Liver (tissue), 9 donors: ENCODE data around the gene ENOX1. TPM values are rescaled to one million over a fixed set of nuclear protein-coding genes. Genes with fewer than 3 reads are reported as not detected.

Source experiments
- DNase-seq: peaks from one replicate; pipeline ENCODE4 v3.0.0-alpha.2; 2017; ENCODE audit warnings: low spot score
- H3K27ac ChIP-seq, 2 donors: one replicate each; pipeline ENCODE4 v1.7.0; 2013; ENCODE audit warnings: inconsistent platforms in 2 of 2, low read length in 2 of 2, control low read depth in 1 of 2, low read depth in 1 of 2, mild to moderate bottlenecking in 1 of 2
- H3K27me3 ChIP-seq, 4 donors: one replicate each; pipeline versions ENCODE4 v1.6.1 to v1.7.0; 2013; ENCODE audit warnings: low read length in 3 of 4, inconsistent platforms in 1 of 4, mild to moderate bottlenecking in 1 of 4, moderate library complexity in 1 of 4; ENCODE audit not compliant: control insufficient read depth in 4 of 4, insufficient read depth in 4 of 4
- H3K36me3 ChIP-seq, 4 donors: one replicate each; pipeline versions ENCODE4 v1.6.1 to v1.7.0; 2013; ENCODE audit warnings: low read length in 3 of 4, mild to moderate bottlenecking in 3 of 4, low read depth in 1 of 4, moderate library complexity in 1 of 4; ENCODE audit not compliant: control insufficient read depth in 4 of 4, insufficient read depth in 3 of 4
- H3K4me1 ChIP-seq, 4 donors: one replicate each; pipeline versions ENCODE4 v1.6.1 to v1.7.0; 2013; ENCODE audit warnings: low read length in 3 of 4, mild to moderate bottlenecking in 3 of 4, moderate library complexity in 1 of 4; ENCODE audit not compliant: control insufficient read depth in 4 of 4, insufficient read depth in 4 of 4
- H3K4me3 ChIP-seq, 3 donors: one replicate each; pipeline versions ENCODE4 v1.6.1 to v1.7.0; 2013; ENCODE audit warnings: low read length in 3 of 3, control low read depth in 1 of 3, low read depth in 1 of 3, mild to moderate bottlenecking in 1 of 3
- H3K9ac ChIP-seq, 2 donors: one replicate each; pipeline ENCODE4 v1.7.0; 2013; ENCODE audit warnings: low read length in 2 of 2, mild to moderate bottlenecking in 2 of 2, moderate library complexity in 2 of 2, control low read depth in 1 of 2, low read depth in 1 of 2
- H3K9me3 ChIP-seq, 4 donors: one replicate each; pipeline versions ENCODE4 v1.6.1 to v1.7.0; 2013; ENCODE audit warnings: low read length in 3 of 4; ENCODE audit not compliant: control insufficient read depth in 4 of 4
- CTCF ChIP-seq: fragments of 150-350 bp; IDR thresholded peaks from 2 replicates; pipeline ENCODE4 v1.5.1; 2017; ENCODE audit warnings: improper control_type of control experiment, low read depth, low read length; ENCODE audit not compliant: missing input control
- EGR1 ChIP-seq, 2 donors: IDR thresholded peaks; 2 replicates each; pipeline ENCODE4 v1.6.1; 2016 to 2018; ENCODE audit warnings: antibody characterized with exemption in 2 of 2, low read depth in 2 of 2
- FOXA1 ChIP-seq: IDR thresholded peaks from 2 replicates; pipeline ENCODE4 v1.6.1; 2016; ENCODE audit warnings: antibody characterized with exemption
- FOXA2 ChIP-seq: IDR thresholded peaks from 2 replicates; pipeline ENCODE4 v1.6.1; 2016; ENCODE audit warnings: antibody characterized with exemption
- GABPA ChIP-seq, 2 donors: IDR thresholded peaks in 1 of 2; conservative IDR thresholded peaks in 1 of 2; 2 replicates each; pipeline ENCODE4 v1.6.1; 2016; ENCODE audit warnings: antibody characterized with exemption in 2 of 2, mild to moderate bottlenecking in 1 of 2, moderate library complexity in 1 of 2
- HNF4A ChIP-seq, 2 donors: conservative IDR thresholded peaks; 2 replicates each; pipeline ENCODE4 v1.6.1; 2016; ENCODE audit warnings: antibody characterized with exemption in 2 of 2, mild to moderate bottlenecking in 2 of 2
- HNF4G ChIP-seq: IDR thresholded peaks from 2 replicates; pipeline ENCODE4 v1.6.1; 2016; ENCODE audit warnings: antibody characterized with exemption
- JUND ChIP-seq, 2 donors: IDR thresholded peaks; 2 replicates each; pipeline ENCODE4 v1.6.1; 2016; ENCODE audit warnings: antibody characterized with exemption in 2 of 2
- MAX ChIP-seq: IDR thresholded peaks from 2 replicates; pipeline ENCODE4 v1.6.1; 2016; ENCODE audit warnings: antibody characterized with exemption
- NR2F2 ChIP-seq: IDR thresholded peaks from 2 replicates; pipeline ENCODE4 v1.6.1; 2016; ENCODE audit warnings: antibody characterized with exemption
- RAD21 ChIP-seq, 2 donors: IDR thresholded peaks; 2 replicates each; pipeline ENCODE4 v1.6.1; 2016; ENCODE audit warnings: antibody characterized with exemption in 2 of 2, mild to moderate bottlenecking in 2 of 2
- REST ChIP-seq: IDR thresholded peaks from 2 replicates; pipeline ENCODE4 v1.6.1; 2016; ENCODE audit warnings: antibody characterized with exemption, mild to moderate bottlenecking
- RXRA ChIP-seq, 2 donors: IDR thresholded peaks; 2 replicates each; pipeline ENCODE4 v1.6.1; 2017 to 2018; ENCODE audit warnings: antibody characterized with exemption in 2 of 2, mild to moderate bottlenecking in 1 of 2
- SP1 ChIP-seq: IDR thresholded peaks from 2 replicates; pipeline ENCODE4 v1.6.1; 2018; ENCODE audit warnings: antibody characterized with exemption, mild to moderate bottlenecking
- TAF1 ChIP-seq: conservative IDR thresholded peaks from 2 replicates; pipeline ENCODE4 v1.6.1; 2016; ENCODE audit warnings: antibody characterized with exemption, mild to moderate bottlenecking
- YY1 ChIP-seq: IDR thresholded peaks from 2 replicates; pipeline ENCODE4 v1.6.1; 2016; ENCODE audit warnings: antibody characterized with exemption, mild to moderate bottlenecking
- WGBS: extraction: QIAGEN DNeasy Blood & Tissue Kit; methylation state at CpG from one replicate; pipeline ENCODE4 v1.1.7; 2013; 5-methylcytosine and 5-hydroxymethylcytosine counted together
- polyA plus RNA-seq, 2 donors: library from polyadenylated mRNA; stranded (reverse) in 1 of 2; unstranded in 1 of 2; fragments of 200-250 nt in 1 of 2; fragments of >200 nt in 1 of 2; fragmentation: Nextera tagmentation in 1 of 2; extraction: Ambion mirVana in 1 of 2; gene quantifications; one replicate each; pipeline versions ENCODE4 v1.2.1 to v1.2.3, GENCODE V29; 2013 to 2015
- total RNA-seq, 2 donors: library from RNA; depleted of rRNA; stranded (reverse); fragments of >200 nt; gene quantifications; one replicate each; pipeline ENCODE4 v1.2.3, GENCODE V29; 2014
- TF ChIP-seq, protein P1 (sequence below): IDR thresholded peaks from 2 replicates; pipeline ENCODE4 v1.6.1; 2016; ENCODE audit warnings: antibody characterized with exemption
- donor health status: healthy.
- donor health status: healthy.
- donor health status: healthy.
- donor health status: healthy.
- donor health status: healthy.

ENOX1 gene
- total and polyA plus RNA-seq, 4 donors = 0.02 to 0.33 (median 0.08) TPM; not detected in 1

- H3K9me3 ChIP-seq = no peaks in the 10 kb centered on the region
- no peak overlapping the region for H3K27ac ChIP-seq
- no peak for DNase-seq
- H3K9ac ChIP-seq = no peak overlapping the region
- H3K36me3 ChIP-seq = no peaks in the 10 kb centered on the region
- no peak for TF ChIP-seq NR2F2
- no peak for TF ChIP-seq TAF1
- no peak for TF ChIP-seq HNF4A (conservative IDR thresholded peaks at IDR 0.05)
- TF ChIP-seq CTCF = no peak
- TF ChIP-seq EGR1 (IDR thresholded peaks at IDR 0.05; ENCODE audit: low read depth in 2 of 2) = no peak
- no peak for TF ChIP-seq RAD21 (IDR thresholded peaks at IDR 0.05)
- TF ChIP-seq GABPA (IDR thresholded peaks at IDR 0.05 in 1 of 2, conservative IDR thresholded peaks at IDR 0.05 in 1 of 2) = no peak
- TF ChIP-seq REST = no peak
- no peak for TF ChIP-seq FOXA2
- no peak for TF ChIP-seq MAX
- TF ChIP-seq RXRA (IDR thresholded peaks at IDR 0.05) = no peak
- TF ChIP-seq, protein P1, sequence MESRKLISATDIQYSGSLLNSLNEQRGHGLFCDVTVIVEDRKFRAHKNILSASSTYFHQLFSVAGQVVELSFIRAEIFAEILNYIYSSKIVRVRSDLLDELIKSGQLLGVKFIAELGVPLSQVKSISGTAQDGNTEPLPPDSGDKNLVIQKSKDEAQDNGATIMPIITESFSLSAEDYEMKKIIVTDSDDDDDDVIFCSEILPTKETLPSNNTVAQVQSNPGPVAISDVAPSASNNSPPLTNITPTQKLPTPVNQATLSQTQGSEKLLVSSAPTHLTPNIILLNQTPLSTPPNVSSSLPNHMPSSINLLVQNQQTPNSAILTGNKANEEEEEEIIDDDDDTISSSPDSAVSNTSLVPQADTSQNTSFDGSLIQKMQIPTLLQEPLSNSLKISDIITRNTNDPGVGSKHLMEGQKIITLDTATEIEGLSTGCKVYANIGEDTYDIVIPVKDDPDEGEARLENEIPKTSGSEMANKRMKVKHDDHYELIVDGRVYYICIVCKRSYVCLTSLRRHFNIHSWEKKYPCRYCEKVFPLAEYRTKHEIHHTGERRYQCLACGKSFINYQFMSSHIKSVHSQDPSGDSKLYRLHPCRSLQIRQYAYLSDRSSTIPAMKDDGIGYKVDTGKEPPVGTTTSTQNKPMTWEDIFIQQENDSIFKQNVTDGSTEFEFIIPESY = no peak
- TF ChIP-seq JUND (IDR thresholded peaks at IDR 0.05) = no peak
- no peak for TF ChIP-seq SP1
- TF ChIP-seq YY1 = no peak
- no peak for TF ChIP-seq HNF4G
- TF ChIP-seq FOXA1 = no peak
- no peak overlapping the region for H3K4me3 ChIP-seq
- peaks cover 0 to 7% (median 0%) of the 10 kb centered on the region in 4 donors for H3K27me3 ChIP-seq
- H3K4me1 ChIP-seq = no peaks in the 10 kb centered on the region
- WGBS = 75% methylated on average over 1 of the region's 1 CpG
These were observed 340.6 kb downstream of the ENOX1 start for GRCh38 chr13:43446126-43446525.

DNA sequence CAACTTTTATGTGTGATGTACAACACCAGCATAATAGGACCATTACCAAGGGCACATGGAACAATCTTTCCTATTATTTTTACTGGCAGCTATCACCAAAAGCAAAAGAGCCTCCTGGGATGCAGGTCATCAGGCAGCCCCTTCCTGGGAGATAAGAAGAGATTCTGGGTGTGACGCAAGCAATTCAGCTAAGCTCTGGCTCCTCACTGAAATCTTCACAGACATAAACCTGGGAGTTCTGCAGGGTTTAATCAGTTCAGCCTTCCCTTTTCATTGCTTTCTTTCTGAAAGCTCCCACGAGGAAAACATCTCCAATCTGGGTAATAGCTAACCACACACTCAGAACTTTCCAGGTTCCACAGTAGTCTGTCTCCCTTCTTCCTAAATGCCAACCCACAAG, 341.1 kb downstream of the ENOX1 start:
- no peak for TF ChIP-seq SP1
- no peak for TF ChIP-seq FOXA1
- TF ChIP-seq JUND (IDR thresholded peaks at IDR 0.05) = no peak
- TF ChIP-seq RXRA (IDR thresholded peaks at IDR 0.05) = no peak
- no peak for TF ChIP-seq EGR1 (IDR thresholded peaks at IDR 0.05; ENCODE audit: low read depth in 2 of 2)
- DNase-seq = no peak
- no peaks in the 10 kb centered on the region for H3K4me1 ChIP-seq
- peaks cover 0 to 7% (median 0%) of the 10 kb centered on the region in 4 donors for H3K27me3 ChIP-seq
- H3K36me3 ChIP-seq = no peaks in the 10 kb centered on the region
- no peak overlapping the region for H3K27ac ChIP-seq
- H3K9me3 ChIP-seq = no peaks in the 10 kb centered on the region
- no peak overlapping the region for H3K4me3 ChIP-seq
- 63% methylated on average over 2 of the region's 2 CpGs for WGBS
- H3K9ac ChIP-seq = no peak overlapping the region
